Fibroblast of villous mesenchyme (primary cell): ENCODE data around the gene DGCR2. TPM values are rescaled to one million over a fixed set of nuclear protein-coding genes. Genes with fewer than 3 reads are reported as not detected.
A peak's percentile ranks its signal among the peaks of the same experiment; 100 is the strongest.

Experiments
- DNase-seq: peaks from one replicate; pipeline ENCODE4 v3.0.0-alpha.2; 2010; ENCODE audit warnings: low read depth
- H3K4me3 ChIP-seq: 2 replicates; pipeline ENCODE4 v1.5.1; 2011; ENCODE audit warnings: low read depth, mild to moderate bottlenecking, low read length
- total RNA-seq: library from RNA; depleted of rRNA; stranded (reverse); fragments of >200 nt; gene quantifications from 2 replicates; pipeline ENCODE4 v1.2.3, GENCODE V29; 2012
- TF ChIP-seq, protein P1 (sequence below): IDR thresholded peaks from 2 replicates; pipeline ENCODE4 v1.5.1; 2012; ENCODE audit warnings: low read depth, mild to moderate bottlenecking, low read length; ENCODE audit not compliant: insufficient read depth

Gene DGCR2
- total RNA-seq, 1 donor = 53.5 TPM

DNA sequence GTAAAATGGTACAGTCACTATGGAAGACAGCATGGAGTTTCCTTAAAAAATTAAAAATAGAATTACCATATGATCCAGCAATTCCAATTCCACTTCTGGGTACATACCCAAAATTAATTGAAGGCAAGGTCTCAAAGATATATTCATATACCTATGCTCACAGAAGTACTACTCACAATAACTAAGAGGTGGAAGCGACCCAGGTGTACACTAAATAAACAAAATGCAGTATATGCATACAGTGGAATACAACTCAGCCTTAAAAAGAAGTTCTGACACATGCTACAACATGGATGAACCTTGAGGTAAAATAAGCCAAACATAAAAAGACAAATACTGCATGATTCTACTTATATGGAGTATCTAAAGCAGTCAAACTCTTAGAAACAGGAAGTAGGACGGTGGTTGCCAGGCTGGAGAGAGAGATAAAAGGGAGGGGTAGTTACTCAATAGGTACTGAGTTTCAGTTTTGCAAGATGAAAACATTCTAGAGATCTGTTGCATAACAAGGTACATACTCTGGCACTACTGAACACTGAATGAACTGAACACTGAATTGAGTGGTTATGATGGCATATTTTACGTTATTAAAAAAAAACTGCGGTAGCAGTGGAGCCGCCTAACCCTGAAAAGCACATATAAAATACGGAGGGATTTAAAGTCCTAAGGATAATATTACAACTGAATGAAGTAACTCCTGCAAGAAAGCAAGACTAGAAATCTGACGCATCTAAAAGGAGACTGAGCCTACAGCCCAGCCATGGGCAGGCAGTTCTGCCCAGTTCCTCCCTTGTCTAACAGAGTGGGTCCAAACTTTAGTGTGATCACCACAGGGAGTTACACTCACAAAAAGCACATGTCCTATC is 12.8 kb downstream of the DGCR2 start:
- peak; percentile 91 for DNase-seq
- H3K4me3 ChIP-seq = no peak overlapping the region
- TF ChIP-seq, protein P1, sequence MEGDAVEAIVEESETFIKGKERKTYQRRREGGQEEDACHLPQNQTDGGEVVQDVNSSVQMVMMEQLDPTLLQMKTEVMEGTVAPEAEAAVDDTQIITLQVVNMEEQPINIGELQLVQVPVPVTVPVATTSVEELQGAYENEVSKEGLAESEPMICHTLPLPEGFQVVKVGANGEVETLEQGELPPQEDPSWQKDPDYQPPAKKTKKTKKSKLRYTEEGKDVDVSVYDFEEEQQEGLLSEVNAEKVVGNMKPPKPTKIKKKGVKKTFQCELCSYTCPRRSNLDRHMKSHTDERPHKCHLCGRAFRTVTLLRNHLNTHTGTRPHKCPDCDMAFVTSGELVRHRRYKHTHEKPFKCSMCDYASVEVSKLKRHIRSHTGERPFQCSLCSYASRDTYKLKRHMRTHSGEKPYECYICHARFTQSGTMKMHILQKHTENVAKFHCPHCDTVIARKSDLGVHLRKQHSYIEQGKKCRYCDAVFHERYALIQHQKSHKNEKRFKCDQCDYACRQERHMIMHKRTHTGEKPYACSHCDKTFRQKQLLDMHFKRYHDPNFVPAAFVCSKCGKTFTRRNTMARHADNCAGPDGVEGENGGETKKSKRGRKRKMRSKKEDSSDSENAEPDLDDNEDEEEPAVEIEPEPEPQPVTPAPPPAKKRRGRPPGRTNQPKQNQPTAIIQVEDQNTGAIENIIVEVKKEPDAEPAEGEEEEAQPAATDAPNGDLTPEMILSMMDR = no peak

DNA sequence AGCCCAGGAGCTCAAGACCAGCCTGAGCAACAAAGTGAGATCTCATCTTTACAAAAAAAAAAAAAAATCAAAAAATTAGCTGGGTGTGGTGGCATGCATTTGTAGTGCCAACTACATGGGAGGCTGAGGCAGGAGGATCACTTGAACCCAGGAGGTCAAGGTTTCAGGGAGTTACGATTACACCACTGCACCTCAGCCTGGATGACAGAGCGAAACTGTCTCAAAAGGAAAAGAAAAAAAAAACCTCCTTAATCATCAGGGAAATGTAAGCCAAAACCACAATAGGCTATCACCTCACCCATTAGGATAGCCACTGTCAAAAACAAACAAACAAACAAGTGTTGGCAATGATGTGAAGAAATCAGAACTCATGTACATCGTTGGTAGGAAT is 13.4 kb downstream of the DGCR2 start:
- no peak for DNase-seq
- TF ChIP-seq, protein P1 = no peak
- H3K4me3 ChIP-seq = no peak overlapping the region

DNA sequence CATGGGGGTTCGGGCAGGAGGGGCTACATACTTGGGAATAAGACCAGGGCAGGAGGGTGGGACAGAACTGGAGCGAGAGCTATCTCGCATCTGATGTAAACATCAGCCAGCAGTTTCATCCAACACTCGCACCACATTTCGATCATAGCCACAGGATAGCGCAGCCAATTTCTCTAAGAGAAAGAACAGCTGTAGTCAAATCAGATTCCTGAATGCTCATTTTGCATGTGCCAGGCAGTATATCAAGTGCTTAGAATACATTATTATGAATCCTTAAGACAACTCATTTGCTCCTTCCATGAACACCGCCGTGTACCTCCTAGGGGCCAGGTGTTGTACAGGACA is 14.5 kb downstream of the DGCR2 start:
- TF ChIP-seq, protein P1 = no peak
- no peak for DNase-seq
- no peak overlapping the region for H3K4me3 ChIP-seq

DNA sequence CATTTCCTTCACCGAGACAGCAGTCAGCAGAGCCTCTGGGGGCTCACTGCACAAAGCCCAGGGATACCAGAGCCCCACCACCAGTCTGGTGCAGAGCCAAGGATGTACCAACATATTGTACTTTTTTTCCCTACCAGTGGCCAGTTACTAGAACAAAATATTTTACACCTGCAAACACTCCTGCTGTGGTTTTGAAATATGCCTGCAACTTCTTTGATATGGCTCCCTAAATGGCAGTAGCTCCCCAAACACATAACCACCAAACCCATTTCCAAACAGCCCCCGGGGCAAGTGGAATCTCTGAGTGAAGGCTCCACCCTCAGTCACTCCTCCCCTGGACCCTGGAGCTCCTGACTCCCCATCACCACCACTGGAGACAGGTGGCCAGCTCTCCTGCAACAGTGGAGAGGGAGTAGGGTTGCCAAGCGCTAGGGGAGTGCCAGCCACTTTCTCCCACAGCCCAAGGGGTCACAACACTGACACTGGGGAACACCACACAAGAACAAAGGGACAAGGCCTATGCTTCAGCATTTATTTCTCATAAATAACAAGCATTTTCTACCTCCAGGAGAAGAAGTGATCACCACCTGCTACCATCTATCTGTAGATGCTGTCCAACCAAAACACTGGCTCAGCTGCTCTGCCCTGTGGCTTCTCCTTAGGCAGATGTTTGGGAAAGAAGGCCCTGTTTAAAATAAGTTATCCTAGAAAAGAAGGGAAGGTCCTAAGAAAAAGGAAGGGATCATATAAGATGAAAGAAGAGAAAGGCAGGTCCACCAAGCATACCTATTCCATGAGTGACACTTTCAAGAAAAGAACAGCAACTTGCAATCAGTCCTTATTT is 15.1 kb downstream of the DGCR2 start:
- no peak for DNase-seq
- no peak overlapping the region for H3K4me3 ChIP-seq
- TF ChIP-seq, protein P1 = no peak

DNA sequence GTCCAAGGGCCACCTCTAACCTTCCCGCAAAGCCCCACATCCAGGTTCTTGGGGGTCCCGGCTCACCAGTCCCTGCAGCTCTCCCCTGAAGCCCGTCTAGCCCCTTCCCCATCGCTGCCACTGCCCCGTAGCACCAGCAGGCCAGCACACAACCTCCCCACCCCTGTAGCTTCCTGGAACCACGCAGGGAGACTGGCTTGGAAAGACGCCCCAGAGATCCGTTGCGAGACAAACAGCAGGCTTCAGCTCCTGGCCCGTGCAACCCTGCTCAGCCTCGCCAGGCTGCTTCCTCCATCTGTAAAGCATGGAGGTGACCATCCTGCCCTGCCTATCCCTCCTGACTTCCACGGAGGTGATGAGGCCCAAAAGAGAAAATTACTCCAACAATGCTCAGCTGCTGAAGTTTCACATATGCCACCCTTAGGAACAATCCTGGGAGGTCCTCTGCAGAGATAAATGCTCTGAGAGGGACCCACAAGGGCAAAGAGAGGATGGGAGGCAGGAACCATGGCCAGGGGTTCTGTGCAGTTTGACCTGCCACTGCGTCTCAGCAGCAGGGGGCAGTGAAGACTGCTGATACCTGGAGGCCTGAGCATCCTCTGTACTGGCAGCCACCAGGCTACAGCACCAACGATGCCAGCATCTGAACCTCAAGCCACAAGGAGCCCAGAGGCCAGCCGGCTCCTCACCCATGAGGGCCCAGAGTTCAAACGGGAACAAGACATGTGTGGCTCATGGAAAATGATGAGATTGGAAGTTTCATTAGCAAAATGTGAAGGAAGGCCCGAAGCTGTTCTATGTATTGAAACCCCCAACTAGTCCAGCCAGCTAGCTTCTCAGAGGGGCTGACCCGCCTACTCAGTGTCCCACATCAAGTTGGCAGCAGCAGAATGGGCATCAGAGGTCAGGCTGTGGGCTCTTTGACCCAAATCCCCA is 16.1 kb downstream of the DGCR2 start:
- DNase-seq = no peak
- H3K4me3 ChIP-seq = no peak overlapping the region
- TF ChIP-seq, protein P1 = peak; percentile 31

DNA sequence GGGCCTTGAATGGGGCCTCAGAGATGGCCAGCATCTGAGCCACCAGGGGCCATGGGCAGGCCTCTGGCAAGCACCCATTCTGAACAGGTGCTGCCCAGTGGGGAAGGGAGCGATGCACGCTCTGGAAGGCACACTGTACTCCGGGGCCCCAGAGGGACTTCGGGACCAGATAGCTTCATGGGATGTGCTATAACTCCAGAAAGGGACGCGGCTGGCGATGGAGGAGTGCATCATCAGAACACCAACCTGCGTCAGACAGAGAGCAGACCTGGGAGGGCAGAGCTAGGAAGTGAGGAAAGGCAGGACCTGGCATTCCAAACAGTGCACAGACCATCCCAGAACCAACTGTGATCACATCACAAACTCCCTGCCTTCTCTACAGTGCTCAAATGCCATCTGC is 16.8 kb downstream of the DGCR2 start:
- TF ChIP-seq, protein P1 = no peak
- DNase-seq = no peak
- no peak overlapping the region for H3K4me3 ChIP-seq
